ENCODE data around the gene PDCD11. TPM values are rescaled to one million over a fixed set of nuclear protein-coding genes. Genes with fewer than 3 reads are reported as not detected.
"Not testable (repeated sequence)": the region's sequence is repeated elsewhere in the genome, so short reads cannot be mapped to it uniquely, and the experiment has no call there.

The PDCD11 gene
- total and polyA plus RNA-seq, 12 donors: 9.4 to 16.9 (median 12.7) TPM

GRCh38 chr10:103353281-103353680, 43.1 kb upstream of the PDCD11 start:
- no peak overlapping the region for H3K4me3 ChIP-seq
- ATAC-seq (no peak), DNase-seq (no peak)
- H3K27me3 ChIP-seq: no peaks in the 10 kb centered on the region
- H3K4me1 ChIP-seq: peaks cover 0 to 21% (median 11%) of the 10 kb centered on the region in 9 donors
- intact Hi-C loops (cut with DNase I): no loop called here
- WGBS, 2 donors: 30 to 33% methylated on average over 2 of the region's 2 CpGs
- no peak for TF ChIP-seq CTCF (IDR thresholded peaks at IDR 0.05)
- H3K36me3 ChIP-seq: peaks cover 0 to 8% (median 0%) of the 10 kb centered on the region in 9 donors
- H3K9me3 ChIP-seq: no peaks in the 10 kb centered on the region
- no peak overlapping the region for H3K27ac ChIP-seq

- H3K4me1 ChIP-seq: peaks cover 0 to 16% (median 7%) of the 10 kb centered on the region in 9 donors
- H3K27me3 ChIP-seq; H3K9me3 ChIP-seq; H3K27ac ChIP-seq; H3K36me3 ChIP-seq; intact Hi-C loops (cut with DNase I); ATAC-seq; H3K4me3 ChIP-seq; DNase-seq: not testable (repeated sequence)
- WGBS, 2 donors: 95 to 99% methylated on average over 4 of the region's 4 CpGs
Observed at GRCh38 chr10:103354567-103354966, 41.9 kb upstream of the PDCD11 start.

GRCh38 chr10:103355906-103356599, 40.4 kb upstream of the PDCD11 start:
- WGBS, 2 donors: 79 to 80% methylated on average over 5 of the region's 5 CpGs
- intact Hi-C loops (cut with DNase I): no loop called here
- Histone ChIP-seq H3K27ac (no peak overlapping the region), H3K4me1 (peaks cover 0 to 6% (median 0%) of the 10 kb centered on the region in 9 donors), H3K9me3 (no peaks in the 10 kb centered on the region), H3K36me3 (no peaks in the 10 kb centered on the region), H3K4me3 (no peak overlapping the region), H3K27me3 (no peaks in the 10 kb centered on the region)
- no peak for DNase-seq
- no peak for ATAC-seq
- TF ChIP-seq CTCF (IDR thresholded peaks at IDR 0.05): no peak

- 90 to 96% methylated on average over 4 of the region's 4 CpGs for WGBS, 2 donors
- H3K9me3 ChIP-seq; ATAC-seq; DNase-seq; intact Hi-C loops (cut with DNase I); H3K4me1 ChIP-seq; H3K27me3 ChIP-seq; H3K4me3 ChIP-seq; H3K36me3 ChIP-seq; H3K27ac ChIP-seq: not testable (repeated sequence)
Observed at GRCh38 chr10:103359493-103359892, 36.9 kb upstream of the PDCD11 start.

GRCh38 chr10:103360791-103361190, 35.6 kb upstream of the PDCD11 start:
- H3K9me3 ChIP-seq; H3K4me3 ChIP-seq; DNase-seq; H3K27ac ChIP-seq; intact Hi-C loops (cut with DNase I); H3K27me3 ChIP-seq; H3K4me1 ChIP-seq; ATAC-seq; H3K36me3 ChIP-seq: not testable (repeated sequence)
- 91 to 92% methylated on average over 9 of the region's 9 CpGs for WGBS, 2 donors

- intact Hi-C loops (cut with DNase I): no loop called here
- ATAC-seq (peak in 2 of 8 donors; percentile 1 to 22), DNase-seq (no peak)
- TF ChIP-seq CTCF (IDR thresholded peaks at IDR 0.05): no peak
- Histone ChIP-seq H3K4me1 (peaks cover 0 to 24% (median 13%) of the 10 kb centered on the region in 9 donors), H3K27me3 (no peaks in the 10 kb centered on the region), H3K27ac (peak overlapping the region; percentile 65 to 93 (median 90)), H3K9me3 (no peaks in the 10 kb centered on the region), H3K4me3 (peak overlapping the region; percentile 82 to 98 (median 91)), H3K36me3 (peaks cover 0 to 5% (median 0%) of the 10 kb centered on the region in 9 donors)
- 57 to 59% methylated on average over 10 of the region's 10 CpGs for WGBS, 2 donors
Observed at GRCh38 chr10:103367379-103367781, 29.0 kb upstream of the PDCD11 start.
